Activated B cell treated with CpG ODN at 0.5 μM for 24 hours (primary cell): Measurements from ENCODE around the gene CEBPZOS. TPM values are rescaled to one million over a fixed set of nuclear protein-coding genes. Genes with fewer than 3 reads are reported as not detected.

ENCODE experiments used
- ATAC-seq: fragments of 200-7000 bp; cut with Tn5 transposase; one replicate; pipeline ENCODE4 v1.10.0; 2021; ENCODE audit warnings: low read depth, mild to moderate bottlenecking, moderate library complexity
- CTCF ChIA-PET: fragments of 350-600 bp; sonication (Branson Sonifier 250); formaldehyde crosslinking; loops from one replicate; lab custom pipeline; 2021; ENCODE audit warnings: antibody characterized with exemption; lab: Charles Lee
- POLR2A ChIA-PET: fragments of 350-600 bp; sonication (Branson Sonifier 250); formaldehyde crosslinking; loops from one replicate; lab custom pipeline; 2021; ENCODE audit warnings: antibody characterized with exemption; lab: Charles Lee
- DNase-seq: peaks from one replicate; pipeline ENCODE4 v3.0.0; 2022
- H3K27ac Mint-ChIP-seq: one replicate; pipeline ENCODE4 v1.8.0; 2020; ENCODE audit warnings: mixed read lengths
- H3K27me3 Mint-ChIP-seq: one replicate; pipeline ENCODE4 v1.8.0; 2021; ENCODE audit warnings: mixed read lengths
- H3K36me3 Mint-ChIP-seq: one replicate; pipeline ENCODE4 v1.8.0; 2021; ENCODE audit warnings: low read depth, mixed read lengths
- H3K4me1 Mint-ChIP-seq: one replicate; pipeline ENCODE4 v1.8.0; 2021; ENCODE audit warnings: mixed read lengths
- H3K4me3 Mint-ChIP-seq: one replicate; pipeline ENCODE4 v1.8.0; 2020; ENCODE audit warnings: mild to moderate bottlenecking, mixed read lengths
- H3K9me3 Mint-ChIP-seq: one replicate; pipeline ENCODE4 v1.8.0; 2020; ENCODE audit warnings: mixed read lengths
- CTCF ChIP-seq: fragments of 200-600 bp; IDR thresholded peaks from one replicate; pipeline ENCODE4 v1.8.0; 2022; ENCODE audit warnings: antibody characterized with exemption, mild to moderate bottlenecking
- intact Hi-C: fragments of 100-400 bp; cut with micrococcal nuclease; formaldehyde crosslinking; loops from one replicate; pipeline ENCODE4 v1.15.1; 2024
- total RNA-seq: library from RNA; stranded (reverse); gene quantifications from 2 replicates; pipeline ENCODE4 v1.2.3, GENCODE V29; 2022

CEBPZOS gene
- total RNA-seq, 1 donor from 2014 or later = 35.5 TPM

GRCh38 chr2:37232131-37232933 is 36.0 kb downstream of the CEBPZOS start:
- Mint-ChIP-seq H3K4me1 (peaks cover 10% of the 10 kb centered on the region), H3K36me3 (peaks cover 32% of the 10 kb centered on the region), H3K27me3 (no peaks in the 10 kb centered on the region), H3K27ac (no peak overlapping the region), H3K4me3 (no peak overlapping the region), H3K9me3 (no peaks in the 10 kb centered on the region)
- POLR2A ChIA-PET = interaction anchor here (0.6 to 1.4 kb wide), 13 partner anchors 36 to 265 kb away, joined by 3 to 12 read pairs (median 4); partner anchors contain the start of genes CEBPZOS, EIF2AK2, GPATCH11 and STRN
- CTCF ChIA-PET = interaction anchor here (1.0 kb wide), 1 partner anchor 645 kb away, joined by 3 read pairs; no protein-coding TSS in a partner anchor
- DNase-seq (peak; percentile 15), ATAC-seq (no peak)
- TF ChIP-seq CTCF = no peak
- intact Hi-C loops = no loop called here

GRCh38 chr2:37243435-37243834 is 47.1 kb downstream of the CEBPZOS start:
- POLR2A ChIA-PET = no interaction called here
- intact Hi-C loops = no loop called here
- DNase-seq (no peak), ATAC-seq (no peak)
- Mint-ChIP-seq H3K4me3 (no peak overlapping the region), H3K4me1 (no peaks in the 10 kb centered on the region), H3K36me3 (peaks cover 80% of the 10 kb centered on the region), H3K9me3 (no peaks in the 10 kb centered on the region), H3K27ac (no peak overlapping the region), H3K27me3 (no peaks in the 10 kb centered on the region)
- no peak for TF ChIP-seq CTCF
- CTCF ChIA-PET = no interaction called here

GRCh38 chr2:37244017-37244416 is 47.7 kb downstream of the CEBPZOS start:
- peaks cover 80% of the 10 kb centered on the region for H3K36me3 Mint-ChIP-seq
- DNase-seq = no peak
- H3K27me3 Mint-ChIP-seq = no peaks in the 10 kb centered on the region
- ChIA-PET POLR2A (no interaction called here), CTCF (no interaction called here)
- TF ChIP-seq CTCF = no peak
- H3K27ac Mint-ChIP-seq = peak overlapping the region; percentile 41
- ATAC-seq = no peak
- H3K9me3 Mint-ChIP-seq = no peaks in the 10 kb centered on the region
- intact Hi-C loops = no loop called here
- no peak overlapping the region for H3K4me3 Mint-ChIP-seq
- H3K4me1 Mint-ChIP-seq = no peaks in the 10 kb centered on the region

- Mint-ChIP-seq H3K36me3 (peaks cover 82% of the 10 kb centered on the region), H3K9me3 (no peaks in the 10 kb centered on the region), H3K4me3 (no peak overlapping the region), H3K4me1 (no peaks in the 10 kb centered on the region), H3K27me3 (no peaks in the 10 kb centered on the region), H3K27ac (no peak overlapping the region)
- intact Hi-C loops = no loop called here
- POLR2A ChIA-PET = no interaction called here
- DNase-seq (no peak), ATAC-seq (no peak)
- no peak for TF ChIP-seq CTCF
- CTCF ChIA-PET = no interaction called here
Observed at GRCh38 chr2:37244755-37245154, 48.5 kb downstream of the CEBPZOS start.

- no peak for TF ChIP-seq CTCF
- intact Hi-C loops = no loop called here
- Mint-ChIP-seq H3K9me3 (no peaks in the 10 kb centered on the region), H3K4me1 (no peaks in the 10 kb centered on the region), H3K27ac (no peak overlapping the region), H3K36me3 (peaks cover 81% of the 10 kb centered on the region), H3K27me3 (no peaks in the 10 kb centered on the region), H3K4me3 (no peak overlapping the region)
- CTCF ChIA-PET = no interaction called here
- no peak for DNase-seq
- no peak for ATAC-seq
- POLR2A ChIA-PET = no interaction called here
Observed at GRCh38 chr2:37246205-37246604, 49.9 kb downstream of the CEBPZOS start.
